HG02970 (cell line): ENCODE results near the gene TIAM1.

Source experiments
- ATAC-seq: cut with Tn5 transposase; IDR thresholded peaks from one replicate; pipeline ENCODE4 v1.9.1; 2021; ENCODE audit warnings: mild to moderate bottlenecking, moderate library complexity, moderate number of reproducible peaks; ENCODE audit not compliant: unreplicated experiment, low FRiP score

Gene TIAM1

GRCh38 chr21:31343680-31344480 lies at the start of gene TIAM1:
Gene TIAM1, minus strand, starts transcription at chr21:31344261. Its CDS starts 77,289 bp downstream, at chr21:31266972.
- no peak for ATAC-seq

- ATAC-seq = no peak
These were observed 43.6 kb upstream of the TIAM1 start for GRCh38 chr21:31387560-31388186.

- ATAC-seq = no peak
These were observed 41.9 kb upstream of the TIAM1 start for GRCh38 chr21:31386006-31386405.

GRCh38 chr21:31383770-31384169 lies 39.7 kb upstream of the TIAM1 start:
- no peak for ATAC-seq

GRCh38 chr21:31382060-31382459 lies 38.0 kb upstream of the TIAM1 start:
- ATAC-seq = no peak

- no peak for ATAC-seq
These were observed 32.2 kb upstream of the TIAM1 start for GRCh38 chr21:31376301-31376700.

- no peak for ATAC-seq
These were observed 30.3 kb upstream of the TIAM1 start for GRCh38 chr21:31374395-31374794.

- no peak for ATAC-seq
These were observed 28.4 kb upstream of the TIAM1 start for GRCh38 chr21:31372471-31372765.

GRCh38 chr21:31371715-31372470 lies 27.8 kb upstream of the TIAM1 start:
- ATAC-seq = no peak

GRCh38 chr21:31370893-31371544 lies 27.0 kb upstream of the TIAM1 start:
- ATAC-seq = no peak

- ATAC-seq = no peak
These were observed 26.3 kb upstream of the TIAM1 start for GRCh38 chr21:31370281-31370892.

GRCh38 chr21:31368361-31368760 lies 24.3 kb upstream of the TIAM1 start:
- no peak for ATAC-seq

- no peak for ATAC-seq
These were observed 23.7 kb upstream of the TIAM1 start for GRCh38 chr21:31367801-31368200.

GRCh38 chr21:31366825-31367224 lies 22.8 kb upstream of the TIAM1 start:
- no peak for ATAC-seq

GRCh38 chr21:31364253-31364945 lies 20.3 kb upstream of the TIAM1 start:
- ATAC-seq = no peak

GRCh38 chr21:31363720-31364119 lies 19.7 kb upstream of the TIAM1 start:
- no peak for ATAC-seq

GRCh38 chr21:31360717-31361116 lies 16.7 kb upstream of the TIAM1 start:
- ATAC-seq = no peak

GRCh38 chr21:31358158-31358557 lies 14.1 kb upstream of the TIAM1 start:
- no peak for ATAC-seq

GRCh38 chr21:31356440-31356839 lies 12.4 kb upstream of the TIAM1 start:
- no peak for ATAC-seq
